A673 (cell line): ENCODE measurements around the gene AFG3L2. TPM values are rescaled to one million over a fixed set of nuclear protein-coding genes. Genes with fewer than 3 reads are reported as not detected.

Source experiments
- BruUV-seq: library from RNA; stranded (reverse); fragments of 400-500 nt; replicated peaks from 2 replicates; lab custom pipeline; 2021; lab: Mats Ljungman, UMichigan
- CTCF ChIA-PET: fragments of 300-600 bp; sonication (Branson Sonifier 250); formaldehyde crosslinking; loops from one replicate; lab custom pipeline; 2022; ENCODE audit warnings: antibody characterized with exemption; lab: Charles Lee
- POLR2A ChIA-PET: fragments of 300-600 bp; sonication (Branson Sonifier 250); formaldehyde crosslinking; loops from one replicate; lab custom pipeline; 2022; ENCODE audit warnings: antibody characterized with exemption; ENCODE audit not compliant: low non-redundant PET; lab: Charles Lee
- DNase-seq: peaks from one replicate; pipeline ENCODE4 v3.0.0-alpha.2; 2015; ENCODE audit warnings: low spot score
- H3K27ac ChIP-seq: fragments of 200-600 bp; sonication (generic); 2 replicates; pipeline ENCODE4 v1.5.1; 2016; ENCODE audit warnings: mixed run types, low read depth, mild to moderate bottlenecking, mixed read lengths, antibody characterized with exemption, low read length; ENCODE audit not compliant: poor library complexity, severe bottlenecking
- H3K27me3 ChIP-seq: fragments of 200-600 bp; sonication (generic); replicated peaks from 2 replicates; pipeline ENCODE4 v1.6.1; 2017; ENCODE audit warnings: mixed run types, low read depth, mild to moderate bottlenecking, mixed read lengths, antibody characterized with exemption, low read length; ENCODE audit not compliant: insufficient read depth, poor library complexity
- H3K36me3 ChIP-seq: fragments of 200-600 bp; sonication (generic); 2 replicates; pipeline ENCODE4 v1.6.1; 2016; ENCODE audit warnings: mixed run types, mild to moderate bottlenecking, mixed read lengths, antibody characterized with exemption, low read length; ENCODE audit not compliant: insufficient read depth, poor library complexity, severe bottlenecking
- H3K4me1 ChIP-seq: fragments of 200-600 bp; sonication (generic); 2 replicates; pipeline ENCODE4 v1.6.1; 2017; ENCODE audit warnings: mixed run types, mild to moderate bottlenecking, mixed read lengths, antibody characterized with exemption, low read length; ENCODE audit not compliant: insufficient read depth, poor library complexity, severe bottlenecking
- H3K4me3 ChIP-seq: fragments of 200-600 bp; sonication (generic); 2 replicates; pipeline ENCODE4 v1.5.1; 2016; ENCODE audit warnings: low read depth, mixed run types, mild to moderate bottlenecking, mixed read lengths, low read length; ENCODE audit not compliant: poor library complexity, severe bottlenecking
- H3K9me3 ChIP-seq: fragments of 200-600 bp; sonication (generic); 2 replicates; pipeline ENCODE4 v1.6.1; 2016; ENCODE audit warnings: mixed run types, low read depth, mild to moderate bottlenecking, mixed read lengths, antibody characterized with exemption, low read length; ENCODE audit not compliant: poor library complexity, severe bottlenecking
- CTCF ChIP-seq: fragments of 300-800, 200-600 bp; sonication (generic); conservative IDR thresholded peaks from 2 replicates; pipeline ENCODE4 v1.5.1; 2017; ENCODE audit warnings: low read depth, mild to moderate bottlenecking, antibody characterized with exemption, low read length, moderate library complexity, mixed read lengths
- EZH2 ChIP-seq: fragments of 200-600 bp; sonication (generic); IDR thresholded peaks from 2 replicates; pipeline ENCODE4 v1.6.1; 2017; ENCODE audit warnings: borderline replicate concordance, low read depth, mild to moderate bottlenecking, mixed read lengths, antibody characterized with exemption, low read length; ENCODE audit not compliant: poor library complexity, severe bottlenecking
- intact Hi-C: fragments of 100-400 bp; cut with micrococcal nuclease; formaldehyde crosslinking; loops from one replicate; pipeline ENCODE4 v1.10.0; 2022; ENCODE audit not compliant: unreplicated experiment
- total RNA-seq: library from RNA; stranded (reverse); gene quantifications from 2 replicates; pipeline ENCODE4 v1.2.3, GENCODE V29; 2021

Gene AFG3L2
- total RNA-seq, 1 experiment from 2014 or later, result 72.7 TPM

- Histone ChIP-seq H3K9me3 (no peaks in the 10 kb centered on the region), H3K4me1 (no peaks in the 10 kb centered on the region), H3K36me3 (peaks cover 81% of the 10 kb centered on the region), H3K4me3 (no peak overlapping the region), H3K27me3 (no peaks in the 10 kb centered on the region), H3K27ac (no peak overlapping the region)
- no peak for TF ChIP-seq CTCF
- TF ChIP-seq EZH2, result no peak
- no TSS peak for BruUV-seq
- intact Hi-C loops, result no loop called here
- ChIA-PET POLR2A (no interaction called here), CTCF (no interaction called here)
- no peak for DNase-seq
Measured at GRCh38 chr18:12347895-12348294, 29.1 kb downstream of the AFG3L2 start.

- ChIA-PET POLR2A (no interaction called here), CTCF (no interaction called here)
- no peaks in the 10 kb centered on the region for H3K27me3 ChIP-seq
- no peak overlapping the region for H3K27ac ChIP-seq
- no peaks in the 10 kb centered on the region for H3K9me3 ChIP-seq
- H3K36me3 ChIP-seq, result peaks cover 75% of the 10 kb centered on the region
- TF ChIP-seq EZH2 (no peak), CTCF (no peak)
- intact Hi-C loops, result no loop called here
- BruUV-seq, result no TSS peak
- DNase-seq, result no peak
- H3K4me3 ChIP-seq, result no peak overlapping the region
- no peaks in the 10 kb centered on the region for H3K4me1 ChIP-seq
Measured at GRCh38 chr18:12346240-12346565, 30.8 kb downstream of the AFG3L2 start.

- CTCF ChIA-PET, result no interaction called here
Measured at GRCh38 chr18:12345491-12346239, 31.4 kb downstream of the AFG3L2 start.

More at GRCh38 chr18:12345491-12346239, 31.4 kb downstream of the AFG3L2 start:
- no peak overlapping the region for H3K27ac ChIP-seq
- H3K9me3 ChIP-seq, result no peaks in the 10 kb centered on the region
- POLR2A ChIA-PET, result no interaction called here
- H3K36me3 ChIP-seq, result peaks cover 74% of the 10 kb centered on the region
- no peak for TF ChIP-seq CTCF
- no peak for TF ChIP-seq EZH2
- H3K4me3 ChIP-seq, result no peak overlapping the region
- intact Hi-C loops, result no loop called here
- H3K27me3 ChIP-seq, result no peaks in the 10 kb centered on the region
- H3K4me1 ChIP-seq, result no peaks in the 10 kb centered on the region
- DNase-seq, result no peak
- no TSS peak for BruUV-seq
